KMS-11 (cell line): ENCODE measurements around the gene ALKAL2.

Experiments
- H2AFZ ChIP-seq: fragments of 200-600 bp; sonication (generic); 2 replicates; pipeline ENCODE4 v1.6.1; 2016; ENCODE audit warnings: antibody characterized with exemption, mixed run types, low read depth
- H3K27ac ChIP-seq: fragments of 200-600 bp; sonication (generic); 2 replicates; pipeline ENCODE4 v1.6.1; 2016; ENCODE audit warnings: mild to moderate bottlenecking, mixed run types
- H3K27me3 ChIP-seq: fragments of 200-600 bp; sonication (generic); 2 replicates; pipeline ENCODE4 v1.6.1; 2017; ENCODE audit warnings: mild to moderate bottlenecking, low read depth, mixed run types, moderate library complexity; ENCODE audit not compliant: insufficient read depth
- H3K36me3 ChIP-seq: fragments of 200-600 bp; sonication (generic); 2 replicates; pipeline ENCODE4 v1.6.1; 2017; ENCODE audit warnings: mild to moderate bottlenecking, mixed run types; ENCODE audit not compliant: insufficient read depth
- H3K4me1 ChIP-seq: fragments of 200-600 bp; sonication (generic); 2 replicates; pipeline ENCODE4 v1.6.1; 2016; ENCODE audit warnings: mild to moderate bottlenecking, low read depth, mixed run types; ENCODE audit not compliant: poor library complexity, severe bottlenecking
- H3K4me2 ChIP-seq: fragments of 200-600 bp; sonication (generic); 2 replicates; pipeline ENCODE4 v1.7.0; 2016; ENCODE audit warnings: mild to moderate bottlenecking, mixed run types
- H3K4me3 ChIP-seq: fragments of 200-600 bp; sonication (generic); IDR thresholded peaks from 2 replicates; pipeline ENCODE4 v1.6.1; 2017; ENCODE audit warnings: low read depth, low read length, mixed read lengths; ENCODE audit not compliant: insufficient read depth
- H3K79me2 ChIP-seq: fragments of 200-600 bp; sonication (generic); 2 replicates; pipeline ENCODE4 v1.6.1; 2016; ENCODE audit warnings: low read depth, mixed run types; ENCODE audit not compliant: insufficient read depth
- H3K9ac ChIP-seq: fragments of 200-600 bp; sonication (generic); 2 replicates; pipeline ENCODE4 v1.6.1; 2016; ENCODE audit warnings: mild to moderate bottlenecking, mixed run types
- H4K20me1 ChIP-seq: fragments of 200-600 bp; sonication (generic); 2 replicates; pipeline ENCODE4 v1.6.1; 2016; ENCODE audit warnings: mild to moderate bottlenecking, mixed run types; ENCODE audit not compliant: insufficient read depth
- CTCF ChIP-seq: fragments of 200-600 bp; sonication (generic); conservative IDR thresholded peaks from 2 replicates; pipeline ENCODE4 v1.6.1; 2017; ENCODE audit warnings: low read depth, mild to moderate bottlenecking, antibody characterized with exemption, low read length, moderate library complexity, mixed read lengths

The ALKAL2 gene

DNA sequence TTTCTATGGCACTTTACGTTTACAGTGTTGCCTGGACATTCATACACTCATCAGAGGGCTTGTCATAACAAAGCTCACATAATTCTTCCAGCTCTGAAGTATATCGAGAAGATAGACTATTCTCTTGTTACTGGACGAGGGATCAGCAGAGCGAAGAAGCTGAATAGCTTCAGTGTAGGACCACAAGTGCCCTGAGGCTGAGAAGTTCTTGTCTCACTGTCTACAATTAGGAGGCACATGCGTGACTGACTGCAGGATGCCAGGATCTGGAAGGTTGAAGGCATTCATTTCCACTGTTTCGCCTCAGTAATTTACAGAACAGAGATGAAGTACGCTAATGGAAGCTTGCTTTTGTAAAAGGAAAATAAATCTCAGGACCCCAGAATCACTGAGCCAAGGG lies 33.6 kb downstream of the ALKAL2 start:
- Histone ChIP-seq H3K4me3 (no peak overlapping the region), H3K27ac (no peak overlapping the region), H3K9ac (no peak overlapping the region), H4K20me1 (no peaks in the 10 kb centered on the region), H3K36me3 (no peaks in the 10 kb centered on the region), H3K79me2 (no peaks in the 10 kb centered on the region), H3K27me3 (no peaks in the 10 kb centered on the region), H3K4me2 (no peak overlapping the region), H2AFZ (no peak overlapping the region), H3K4me1 (no peaks in the 10 kb centered on the region)
- no peak for TF ChIP-seq CTCF

GRCh38 chr2:253202-253638 lies 34.7 kb downstream of the ALKAL2 start:
- no peak overlapping the region for H3K27ac ChIP-seq
- no peaks in the 10 kb centered on the region for H3K27me3 ChIP-seq
- no peaks in the 10 kb centered on the region for H4K20me1 ChIP-seq
- no peak overlapping the region for H3K4me3 ChIP-seq
- H3K36me3 ChIP-seq = no peaks in the 10 kb centered on the region
- no peak overlapping the region for H3K4me2 ChIP-seq
- H3K4me1 ChIP-seq = no peaks in the 10 kb centered on the region
- H3K9ac ChIP-seq = no peak overlapping the region
- no peak for TF ChIP-seq CTCF
- no peaks in the 10 kb centered on the region for H3K79me2 ChIP-seq
- H2AFZ ChIP-seq = no peak overlapping the region

- no peak overlapping the region for H3K9ac ChIP-seq
- H3K4me3 ChIP-seq = no peak overlapping the region
- no peak overlapping the region for H3K4me2 ChIP-seq
- no peaks in the 10 kb centered on the region for H3K27me3 ChIP-seq
- no peak overlapping the region for H2AFZ ChIP-seq
- H4K20me1 ChIP-seq = no peaks in the 10 kb centered on the region
- TF ChIP-seq CTCF = no peak
- no peaks in the 10 kb centered on the region for H3K79me2 ChIP-seq
- H3K4me1 ChIP-seq = no peaks in the 10 kb centered on the region
- H3K36me3 ChIP-seq = no peaks in the 10 kb centered on the region
- H3K27ac ChIP-seq = no peak overlapping the region
Measured at GRCh38 chr2:252001-252602, 35.8 kb downstream of the ALKAL2 start.

- no peaks in the 10 kb centered on the region for H3K79me2 ChIP-seq
- H4K20me1 ChIP-seq = no peaks in the 10 kb centered on the region
- no peaks in the 10 kb centered on the region for H3K36me3 ChIP-seq
- H3K4me1 ChIP-seq = no peaks in the 10 kb centered on the region
- no peak overlapping the region for H3K4me2 ChIP-seq
- no peak overlapping the region for H3K4me3 ChIP-seq
- no peak overlapping the region for H3K27ac ChIP-seq
- H3K27me3 ChIP-seq = no peaks in the 10 kb centered on the region
- no peak overlapping the region for H3K9ac ChIP-seq
- H2AFZ ChIP-seq = no peak overlapping the region
- TF ChIP-seq CTCF = no peak
Measured at GRCh38 chr2:249538-250042, 38.3 kb downstream of the ALKAL2 start.
